CD4-positive, alpha-beta T cell treated with Interleukin-1 beta for 1 hour (primary cell): ENCODE data around the gene AMIGO1.
"Not testable (repeated sequence)": the region's sequence is repeated elsewhere in the genome, so short reads cannot be mapped to it uniquely, and the experiment has no call there.

Experiments
- DNase-seq, 2 donors: peaks; one replicate each; pipeline ENCODE4 v3.0.0-alpha.2; 2020 to 2022

AMIGO1 gene

DNA sequence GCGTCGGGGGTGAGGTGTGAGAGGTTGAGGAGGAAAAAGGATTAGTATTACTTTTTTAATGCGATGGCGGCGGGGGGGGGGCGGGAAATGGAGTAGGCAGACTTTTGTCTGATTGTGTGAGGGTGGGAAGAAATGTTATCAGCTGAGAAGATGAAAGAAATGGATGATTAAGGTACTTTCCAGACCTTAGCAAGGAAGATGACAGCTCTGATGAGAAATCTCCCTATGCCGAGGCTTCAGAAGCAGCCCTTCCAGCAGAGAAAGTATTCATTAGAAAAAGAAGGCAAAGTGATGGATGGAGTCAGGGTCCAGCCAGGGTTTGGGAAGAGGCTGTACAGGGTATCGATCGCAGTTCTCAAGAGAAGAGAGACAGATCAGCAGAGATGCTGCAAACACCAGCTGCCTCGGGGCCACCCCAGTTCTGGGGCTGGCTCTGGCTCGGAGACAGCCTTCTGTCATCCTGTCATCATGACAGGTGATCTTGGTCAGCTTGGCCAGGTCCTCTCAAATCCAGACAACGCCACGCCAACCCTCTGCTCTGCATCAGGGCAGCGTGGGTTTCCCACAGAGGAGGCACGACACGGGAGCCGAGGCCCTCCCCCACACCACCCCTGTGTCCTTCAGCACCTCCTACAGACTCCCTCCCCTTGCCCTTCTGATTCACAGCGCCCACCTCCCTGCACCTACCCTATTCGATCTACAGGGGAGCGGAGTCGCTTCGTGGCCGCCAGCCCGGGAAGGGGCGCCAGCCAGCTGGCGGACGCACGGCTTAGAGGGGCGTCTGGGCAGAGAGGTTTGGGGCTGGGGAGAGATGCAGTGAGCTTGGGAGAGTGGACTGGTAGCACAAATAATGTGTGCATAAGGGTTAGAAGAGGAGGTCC lies 26.5 kb downstream of the AMIGO1 start:
- peak; percentile 43 to 51 for DNase-seq

DNA sequence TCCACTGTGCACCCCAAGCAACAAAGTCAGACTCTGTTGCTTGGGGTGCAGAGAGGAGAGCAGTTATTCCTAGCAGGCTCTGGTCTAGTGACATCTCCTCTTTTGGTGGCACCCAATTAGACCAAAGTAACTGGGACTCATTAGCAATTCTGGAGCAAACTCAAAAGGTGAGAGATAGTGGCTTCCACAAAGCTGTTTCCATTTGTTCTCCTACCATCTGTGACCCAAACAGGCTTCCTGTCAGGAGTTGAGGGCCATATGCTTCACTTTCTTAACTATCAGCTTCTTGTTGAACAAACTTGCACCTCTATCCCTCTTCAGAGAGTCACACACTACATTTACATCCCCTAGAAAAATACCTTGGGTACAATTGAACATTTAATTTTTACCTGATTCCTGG lies 27.3 kb downstream of the AMIGO1 start:
- no peak for DNase-seq

DNA sequence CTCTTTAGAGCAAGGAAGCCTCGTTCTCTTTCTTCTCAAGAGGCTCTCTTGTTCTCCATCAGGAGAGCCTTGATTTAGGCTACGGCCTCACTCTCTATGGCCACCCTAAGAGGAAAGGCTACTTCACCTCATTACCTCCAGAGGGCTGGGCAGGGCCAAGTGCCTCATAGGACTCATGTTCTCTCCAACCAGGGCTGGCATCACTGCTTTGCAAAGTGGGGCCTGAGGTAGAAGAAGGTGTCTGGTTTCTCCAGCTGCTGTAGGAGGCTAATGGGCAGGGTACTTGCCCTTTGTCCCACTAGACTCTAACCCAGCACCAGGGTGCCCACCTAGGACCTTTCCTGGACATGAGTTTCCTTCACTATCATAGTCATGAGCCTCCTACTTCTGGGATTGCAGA lies 27.9 kb downstream of the AMIGO1 start:
- DNase-seq = no peak

DNA sequence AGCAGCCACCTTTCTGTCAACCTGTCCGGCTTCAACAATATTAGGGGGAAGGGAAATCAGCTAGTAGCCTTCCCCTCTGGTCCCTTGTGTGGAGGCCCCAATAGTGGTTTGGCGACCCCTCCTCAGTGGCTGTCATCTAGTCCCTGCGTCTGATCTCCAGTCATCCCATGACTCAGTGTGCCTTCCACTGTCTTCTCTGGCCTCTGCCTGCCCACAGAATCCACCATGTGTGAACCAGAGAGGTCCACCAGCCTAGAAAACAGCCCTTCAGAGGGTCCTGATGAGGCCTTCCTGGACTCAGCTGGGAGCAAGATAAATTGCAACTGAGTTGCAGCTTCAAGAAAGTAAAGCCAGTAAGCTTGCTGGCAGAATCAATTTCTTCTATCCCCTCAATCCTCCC lies 29.6 kb downstream of the AMIGO1 start:
- no peak for DNase-seq

DNA sequence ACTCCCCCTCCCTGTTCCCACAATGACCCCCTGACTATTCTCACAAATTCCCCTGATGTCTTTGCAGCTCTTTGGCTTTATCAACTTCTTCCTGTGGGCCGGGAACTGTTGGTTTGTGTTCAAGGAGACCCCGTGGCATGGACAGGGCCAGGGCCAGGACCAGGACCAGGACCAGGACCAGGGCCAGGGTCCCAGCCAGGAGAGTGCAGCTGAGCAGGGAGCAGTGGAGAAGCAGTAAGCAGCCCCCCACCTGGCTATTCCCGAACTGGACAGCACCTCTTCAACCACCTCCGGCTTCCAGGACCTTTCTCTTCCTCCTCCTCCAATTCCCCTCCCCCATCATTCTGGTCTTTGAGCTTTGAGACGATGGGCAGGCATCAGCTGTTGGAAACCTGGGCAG lies 30.2 kb downstream of the AMIGO1 start:
- DNase-seq = no peak

DNA sequence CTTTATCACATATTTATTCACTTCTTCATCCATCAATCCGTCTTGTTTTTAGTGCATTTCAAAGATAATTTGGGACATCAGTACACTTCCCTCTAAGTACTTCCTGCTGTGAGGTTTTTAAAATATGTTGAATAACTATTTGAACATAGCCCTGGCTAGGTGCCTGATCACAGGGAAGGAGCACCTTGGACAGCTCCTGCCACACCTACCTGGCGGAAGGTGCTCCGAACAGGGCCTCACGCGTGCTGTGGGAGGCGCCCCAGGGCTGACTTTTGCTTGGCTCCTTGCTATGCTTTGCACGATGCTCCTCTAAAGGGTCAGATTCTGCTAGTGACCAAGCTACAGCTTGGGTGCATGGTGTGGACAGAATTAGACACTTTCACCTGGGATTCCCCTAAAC lies 30.7 kb downstream of the AMIGO1 start:
- DNase-seq = peak; percentile 28 to 40

DNA sequence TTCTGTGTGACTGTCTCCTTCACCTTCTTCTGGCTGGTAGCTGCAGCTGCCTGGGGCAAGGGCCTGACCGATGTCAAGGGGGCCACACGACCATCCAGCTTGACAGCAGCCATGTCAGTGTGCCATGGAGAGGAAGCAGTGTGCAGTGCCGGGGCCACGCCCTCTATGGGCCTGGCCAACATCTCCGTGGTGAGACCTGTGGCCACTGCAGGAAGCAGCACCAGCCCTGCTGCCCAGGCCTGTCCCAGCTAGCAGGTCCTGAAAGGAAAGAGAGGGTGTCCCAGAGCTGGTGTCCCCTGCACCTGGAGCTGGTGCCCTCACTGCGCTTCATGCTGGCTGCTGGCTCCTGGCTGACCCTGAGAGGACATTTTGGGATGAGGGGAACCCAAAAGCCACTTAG lies 31.7 kb downstream of the AMIGO1 start:
- no peak for DNase-seq

DNA sequence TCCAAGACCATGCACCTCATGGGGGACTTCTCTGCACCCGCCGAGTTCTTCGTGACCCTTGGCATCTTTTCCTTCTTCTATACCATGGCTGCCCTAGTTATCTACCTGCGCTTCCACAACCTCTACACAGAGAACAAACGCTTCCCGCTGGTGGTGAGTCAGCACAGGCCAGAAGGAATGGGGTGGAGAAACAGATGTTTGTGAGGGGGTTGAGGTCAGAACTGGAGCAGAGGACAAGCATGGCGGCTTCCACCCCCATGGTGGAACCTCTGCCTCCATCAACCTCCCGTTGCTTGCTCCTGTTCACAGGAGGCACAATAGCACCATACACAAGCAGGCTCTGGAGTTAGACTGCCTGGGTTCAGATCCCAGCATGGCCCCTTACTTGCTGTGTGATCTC lies 32.7 kb downstream of the AMIGO1 start:
- no peak for DNase-seq

DNA sequence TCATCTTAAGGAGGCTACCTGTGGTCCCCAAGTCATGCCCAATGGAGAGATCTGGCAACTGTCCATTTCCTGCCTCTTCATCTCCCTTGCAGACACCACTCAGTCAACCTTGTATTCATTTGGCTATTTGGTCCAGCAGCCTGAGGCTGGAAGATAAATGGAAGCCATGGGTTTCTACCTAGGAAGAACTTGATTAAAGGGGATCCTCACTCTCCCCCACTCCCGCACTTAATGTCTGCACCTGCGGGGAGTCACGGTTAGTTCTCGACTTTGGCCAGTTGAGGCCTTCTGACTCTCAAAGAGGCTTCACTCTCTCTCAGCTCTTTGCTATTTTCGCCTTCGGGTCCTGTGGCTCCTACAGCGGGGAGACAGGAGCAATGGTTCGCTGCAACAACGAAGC lies 34.3 kb downstream of the AMIGO1 start:
- no peak for DNase-seq

DNA sequence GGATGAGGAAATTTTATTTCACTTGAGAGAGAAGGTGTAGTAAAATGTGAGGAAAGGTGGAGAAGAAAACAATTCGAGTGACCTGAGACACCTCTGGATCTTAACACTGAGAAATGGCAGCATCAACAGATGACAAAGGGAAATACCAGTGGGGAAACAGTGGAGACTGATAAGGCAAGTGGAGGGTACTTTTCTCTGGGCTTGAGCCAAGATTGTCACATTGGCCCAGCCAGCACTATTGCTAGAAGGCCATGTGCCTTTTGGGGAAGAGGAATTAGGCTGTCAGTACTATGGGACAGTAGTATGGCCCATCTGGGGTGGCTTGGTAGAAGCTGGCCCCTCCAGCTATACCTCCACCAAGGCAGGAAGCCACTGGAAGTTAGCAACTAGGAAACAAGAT lies 34.8 kb downstream of the AMIGO1 start:
- DNase-seq = no peak

DNA sequence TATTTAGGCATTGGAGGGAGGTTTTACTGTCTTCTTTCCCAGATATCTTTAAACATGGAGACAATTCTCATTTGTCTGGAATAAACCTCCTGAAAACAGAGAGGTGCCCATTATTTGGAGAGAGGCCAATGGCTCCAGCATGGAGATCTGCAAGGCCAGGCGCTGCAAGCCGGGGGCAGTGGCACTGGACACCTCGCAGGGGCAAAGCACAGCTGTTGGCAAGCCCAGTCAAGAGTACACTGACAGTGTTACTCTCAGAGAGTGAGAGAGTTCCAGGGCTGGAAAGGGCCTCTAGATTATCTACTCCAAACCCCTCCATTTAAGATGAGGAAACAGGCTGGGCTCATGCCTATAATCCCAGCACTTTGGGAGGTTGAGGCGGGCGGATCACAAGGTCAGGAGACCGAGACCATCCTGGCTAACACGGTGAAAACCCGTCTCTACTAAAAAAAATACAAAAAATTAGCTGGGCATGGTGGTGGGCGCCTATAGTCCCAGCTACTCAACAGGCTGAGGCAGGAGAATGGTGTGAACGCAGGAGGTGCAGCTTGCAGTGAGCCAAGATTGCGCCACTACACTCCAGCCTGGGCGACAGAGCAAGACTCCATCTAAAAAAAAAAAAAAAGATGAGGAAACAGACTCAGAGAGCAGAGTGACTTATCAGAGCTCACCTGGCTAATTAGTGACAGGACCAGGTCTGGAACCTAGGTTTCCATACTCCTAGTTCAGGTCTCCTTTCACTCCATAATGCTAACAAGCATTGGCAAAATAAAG lies 36.1 kb downstream of the AMIGO1 start:
- DNase-seq = not testable (repeated sequence)

DNA sequence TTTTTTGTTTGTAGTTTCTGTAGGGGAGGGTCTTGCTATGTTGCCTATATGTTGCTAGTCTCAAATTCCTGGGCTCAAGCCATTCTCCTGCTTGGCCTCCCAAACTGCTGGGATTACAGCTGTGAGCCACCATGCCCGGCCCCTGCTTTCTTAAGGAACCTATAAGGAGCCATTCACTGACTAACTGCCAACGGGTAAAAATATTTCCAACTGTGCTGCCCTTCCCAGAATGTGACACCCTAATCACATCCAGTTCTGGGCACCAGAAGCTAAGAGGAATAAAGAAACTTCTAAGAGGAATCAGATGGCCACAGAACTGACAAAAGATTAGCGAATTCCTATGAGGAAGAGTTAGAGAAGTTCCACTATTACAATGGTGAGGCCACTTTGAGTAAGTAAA lies 36.7 kb downstream of the AMIGO1 start:
- DNase-seq = no peak

DNA sequence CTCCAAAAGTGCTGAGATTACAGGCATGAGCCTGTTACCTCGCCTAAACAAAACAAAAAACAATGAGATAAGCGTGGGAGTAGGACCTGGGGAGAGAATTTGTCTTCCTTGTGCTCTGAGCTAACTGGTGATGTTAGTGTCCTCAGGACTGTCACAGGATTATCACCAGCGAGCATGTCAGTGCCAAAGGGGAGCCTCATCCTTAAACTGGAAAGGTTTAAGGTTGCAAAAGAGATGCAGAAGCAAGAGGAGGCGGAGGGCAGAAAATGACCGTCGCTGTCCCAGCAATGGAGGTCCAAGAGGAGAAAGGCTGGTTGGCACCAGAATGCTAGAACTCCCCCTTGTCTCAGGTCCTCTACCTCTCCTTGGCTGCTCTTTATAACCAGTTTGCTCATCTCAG lies 39.3 kb downstream of the AMIGO1 start:
- no peak for DNase-seq

DNA sequence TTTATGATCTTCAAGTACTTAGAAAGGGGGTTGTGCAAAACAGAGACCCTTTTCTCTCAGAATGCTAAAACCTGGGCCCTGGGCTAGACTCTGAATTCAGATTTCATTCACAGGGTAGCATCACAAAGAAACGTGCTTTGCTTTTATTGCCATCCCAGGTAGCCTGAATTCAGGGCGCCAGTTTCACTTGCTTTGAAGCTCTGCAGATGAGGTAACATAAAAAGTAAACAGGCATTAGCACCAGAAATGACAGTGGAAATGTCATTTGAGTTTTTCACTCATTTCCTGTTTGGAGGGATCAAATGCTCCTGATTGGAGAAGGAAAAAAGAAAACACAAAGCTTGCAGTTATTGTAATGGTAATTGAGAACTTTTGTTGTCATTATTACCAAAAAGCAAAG lies 40.6 kb downstream of the AMIGO1 start:
- DNase-seq = no peak

DNA sequence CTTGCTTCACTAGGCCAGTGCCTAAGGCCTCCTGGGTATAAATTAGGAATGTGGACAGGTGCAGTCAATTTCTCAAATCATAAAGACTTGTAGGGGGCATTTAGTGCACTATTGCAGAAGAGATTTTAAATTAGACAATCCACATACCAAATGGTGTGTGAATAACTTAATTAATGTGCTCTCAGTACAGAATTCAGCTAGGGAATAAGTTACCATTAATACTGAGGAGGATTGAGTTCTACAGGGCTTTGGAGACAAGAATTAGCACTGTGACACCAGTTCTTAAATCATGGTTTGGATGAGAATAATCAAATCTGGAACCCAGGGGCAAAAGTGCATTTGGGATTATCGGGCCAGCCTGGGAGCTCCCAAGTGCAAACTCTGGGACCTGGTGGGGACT lies 41.5 kb downstream of the AMIGO1 start:
- no peak for DNase-seq

DNA sequence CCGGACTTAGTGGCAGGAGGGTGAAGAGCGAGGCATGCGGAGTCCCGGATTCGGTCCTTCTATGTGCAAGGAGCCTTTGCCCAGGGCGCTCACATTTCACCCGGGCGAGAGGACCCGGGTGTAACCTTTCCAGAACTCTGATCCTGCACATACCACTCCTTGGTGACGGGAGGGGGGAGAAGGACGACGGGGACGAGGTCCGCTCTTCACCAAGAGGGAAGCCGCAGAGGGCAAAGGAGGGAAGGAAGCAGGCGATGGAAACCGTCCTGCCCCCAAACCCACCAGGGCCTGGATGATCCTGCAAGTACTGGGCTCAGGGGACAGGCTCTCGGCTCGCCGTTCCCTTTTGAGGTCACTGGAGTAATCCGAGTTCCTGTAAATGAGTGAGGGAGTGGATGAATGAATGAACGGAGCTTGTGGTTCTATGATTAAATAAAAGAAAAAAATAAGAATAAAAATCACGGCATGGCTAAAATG lies 42.2 kb downstream of the AMIGO1 start:
- no peak for DNase-seq

DNA sequence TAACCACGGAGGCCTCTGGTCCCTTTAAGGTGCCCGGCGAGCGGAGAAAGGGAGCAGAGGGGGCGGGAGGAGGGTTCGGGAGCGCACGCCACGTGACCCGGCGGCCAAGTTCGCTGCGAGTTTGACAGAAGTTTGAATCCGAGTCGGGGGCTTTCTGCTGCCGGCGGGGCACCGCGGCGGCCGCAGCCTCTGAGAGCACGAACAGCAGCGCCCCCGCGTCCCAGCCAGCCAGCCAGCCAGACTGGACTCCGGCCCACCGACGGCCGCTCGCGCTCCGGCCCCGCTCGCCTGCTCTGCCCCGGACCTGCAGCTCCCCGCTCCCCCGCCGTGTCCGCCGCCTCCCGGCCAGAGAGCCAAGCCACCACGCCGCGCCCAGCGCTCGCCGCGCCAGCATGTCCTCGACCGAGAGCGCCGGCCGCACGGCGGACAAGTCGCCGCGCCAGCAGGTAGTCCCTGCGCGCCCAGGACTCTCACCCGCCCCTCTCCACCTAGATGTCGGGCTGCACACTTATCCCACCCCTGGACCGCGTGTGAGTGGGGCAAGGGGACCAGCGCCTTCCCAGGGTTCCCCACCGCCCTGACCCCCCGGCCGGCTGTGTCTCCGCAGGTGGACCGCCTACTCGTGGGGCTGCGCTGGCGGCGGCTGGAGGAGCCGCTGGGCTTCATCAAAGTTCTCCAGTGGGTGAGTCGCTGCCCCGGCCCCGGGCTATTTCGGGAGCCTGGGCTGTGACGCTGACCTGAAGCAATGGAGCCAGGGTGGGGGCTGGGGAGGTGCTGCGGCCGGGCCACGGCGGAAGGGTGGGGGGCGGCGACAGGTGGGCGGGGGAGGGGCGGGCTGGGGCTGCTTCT lies 42.9 kb downstream of the AMIGO1 start, which contains the start of gene SYPL2:
SYPL2 (plus strand) TSS at position 95 of the 849 bp plus-strand sequence; CDS start at position 393, 298 bp downstream.
- peak in 1 of 2 donors; percentile 18 for DNase-seq

DNA sequence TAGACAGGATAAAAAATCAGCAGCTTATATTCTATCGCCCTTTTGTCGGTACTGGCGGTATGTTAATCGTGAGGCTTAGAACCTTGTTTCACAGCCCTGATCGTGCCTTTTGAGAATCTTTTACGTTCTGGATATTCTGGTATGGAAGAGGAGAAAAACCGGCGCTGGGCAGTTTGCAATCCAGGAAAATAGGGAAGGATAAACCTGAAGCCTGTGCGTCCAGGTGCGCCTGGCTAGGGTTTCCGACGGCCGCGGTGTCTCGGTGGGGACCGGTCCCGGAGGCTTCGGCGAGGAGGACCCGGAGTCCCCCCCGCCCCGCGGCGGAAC lies 43.4 kb downstream of the AMIGO1 start:
- DNase-seq = no peak

DNA sequence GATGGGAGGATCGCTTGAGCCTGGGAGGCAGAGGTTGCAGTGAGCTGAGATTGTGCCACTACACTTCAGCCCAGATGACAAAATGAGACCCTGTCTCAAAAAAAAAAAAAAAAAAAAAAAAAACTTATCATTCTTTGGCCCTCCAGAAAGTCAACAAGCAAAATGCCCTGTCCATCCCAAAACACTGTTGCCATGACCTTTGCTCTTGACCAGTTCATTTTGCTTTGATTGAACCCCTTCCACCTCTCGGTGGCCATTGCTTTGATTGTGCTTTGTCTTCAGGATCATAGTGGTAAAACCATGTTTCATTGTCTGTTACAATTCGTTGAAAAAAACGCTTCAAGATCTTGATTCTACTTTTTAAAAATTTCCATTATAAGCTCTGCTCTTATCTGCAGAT lies 51.7 kb downstream of the AMIGO1 start:
- DNase-seq = no peak

DNA sequence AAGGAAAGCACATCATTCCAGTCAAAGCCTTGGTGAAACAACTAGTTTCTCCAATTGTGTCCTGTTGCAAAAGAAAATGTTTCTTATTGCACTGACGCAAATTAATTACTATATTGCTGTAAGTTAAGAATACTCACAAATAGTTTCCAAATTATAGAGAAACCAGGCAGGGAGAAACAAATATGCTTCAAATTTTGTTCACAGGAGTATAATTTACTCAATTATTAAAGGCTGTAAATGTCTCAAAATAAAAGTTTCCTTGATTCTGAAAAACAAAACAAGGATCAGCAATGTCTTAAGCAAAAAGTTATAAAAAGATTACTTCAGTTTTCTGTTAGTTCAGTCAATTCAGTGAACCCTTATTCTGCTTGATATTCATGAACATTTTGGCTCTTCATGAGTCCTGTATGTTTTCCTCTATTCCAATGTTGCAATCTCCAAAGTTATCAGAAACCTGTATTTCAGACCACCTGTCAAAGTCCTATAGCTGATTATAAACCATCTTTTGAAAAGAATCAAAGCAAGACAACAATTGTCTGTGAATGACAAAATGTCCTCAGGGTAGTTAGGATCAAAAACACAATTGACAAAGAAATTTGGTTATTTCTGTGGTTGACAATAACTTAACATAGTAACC lies 54.9 kb downstream of the AMIGO1 start:
- DNase-seq = no peak
